HG03469 (cell line): ENCODE measurements around the gene VPS36.
"Not testable (repeated sequence)": the region's sequence is repeated elsewhere in the genome, so short reads cannot be mapped to it uniquely, and the experiment has no call there.

Source experiments
- ATAC-seq: cut with Tn5 transposase; IDR thresholded peaks from one replicate; pipeline ENCODE4 v1.9.1; 2021; ENCODE audit warnings: mild to moderate bottlenecking, moderate library complexity, moderate number of reproducible peaks; ENCODE audit not compliant: unreplicated experiment

Gene VPS36

DNA sequence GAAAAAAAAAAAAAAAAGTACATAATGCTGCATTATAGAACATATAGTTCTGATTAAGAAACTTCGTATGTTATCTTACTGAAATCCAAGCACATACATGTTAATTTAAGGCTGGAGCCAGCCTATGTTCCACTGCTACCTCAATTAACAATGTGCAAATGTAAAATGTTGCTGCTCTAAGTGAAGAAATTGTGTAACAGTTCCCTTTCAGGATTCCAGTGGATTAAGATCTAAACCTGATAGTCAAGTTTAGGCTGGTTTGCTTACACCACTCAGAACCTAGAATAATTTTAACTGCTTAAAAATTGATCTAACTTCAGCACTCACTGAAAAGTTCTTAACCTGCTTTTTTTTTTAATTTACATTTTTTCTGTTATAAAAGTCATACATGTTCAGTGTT lies 4.2 kb downstream of the VPS36 start:
- ATAC-seq: no peak

DNA sequence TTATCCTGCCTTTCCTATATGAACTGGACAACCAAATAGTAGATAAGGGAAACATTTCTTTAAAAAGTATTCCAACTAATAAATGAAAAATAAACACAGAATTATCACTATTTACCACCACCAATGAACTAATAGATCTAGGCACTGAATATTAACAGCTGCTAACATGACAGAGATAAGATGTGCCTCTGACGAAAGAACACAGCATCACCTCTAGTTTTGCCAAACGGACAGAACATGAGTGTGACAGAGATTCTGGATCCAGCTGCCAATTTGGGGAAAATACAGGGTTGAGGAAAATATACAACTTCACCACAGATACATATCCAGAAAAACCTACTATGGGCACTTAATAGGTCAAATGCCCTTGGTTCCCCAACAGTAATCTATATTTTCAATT lies 18.0 kb downstream of the VPS36 start:
- no peak for ATAC-seq

DNA sequence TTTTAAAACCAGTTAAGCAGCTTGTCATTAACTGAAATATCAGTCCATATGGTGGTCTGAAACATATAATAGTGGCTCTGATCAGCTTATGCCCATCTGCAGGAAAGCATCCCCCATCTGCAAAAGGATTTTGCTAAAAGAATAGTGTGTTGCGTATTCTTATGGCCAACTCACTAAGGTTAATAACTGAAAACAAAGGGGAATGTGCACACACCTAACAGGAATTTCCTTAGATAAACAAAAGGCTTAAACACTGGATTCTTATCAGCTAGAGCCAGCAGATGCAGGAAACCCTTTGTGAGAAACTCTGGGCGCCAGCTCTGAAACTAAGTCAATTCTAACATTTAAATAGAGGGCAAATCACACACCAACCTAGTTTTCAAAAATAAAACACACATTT lies 22.1 kb downstream of the VPS36 start:
- ATAC-seq: no peak

DNA sequence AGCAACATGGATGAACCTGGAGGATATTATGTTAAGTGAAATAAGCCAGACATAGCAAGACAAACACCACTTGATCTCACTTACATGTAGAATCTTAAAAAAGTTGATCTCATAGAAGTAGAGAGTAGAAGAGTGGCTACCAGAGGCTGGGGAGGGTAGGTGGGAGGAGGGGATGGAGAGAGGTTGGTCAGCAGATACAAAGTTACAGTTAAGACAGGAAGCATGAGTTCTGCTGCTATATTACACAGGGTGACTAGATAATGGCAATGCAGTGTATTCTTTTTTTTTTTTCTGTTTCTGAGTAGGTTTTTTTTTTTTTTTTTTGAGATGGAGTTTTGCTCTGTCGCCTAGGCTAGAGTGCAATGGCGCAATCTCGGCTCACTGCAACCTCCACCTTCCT lies 29.2 kb downstream of the VPS36 start:
- ATAC-seq: no peak

DNA sequence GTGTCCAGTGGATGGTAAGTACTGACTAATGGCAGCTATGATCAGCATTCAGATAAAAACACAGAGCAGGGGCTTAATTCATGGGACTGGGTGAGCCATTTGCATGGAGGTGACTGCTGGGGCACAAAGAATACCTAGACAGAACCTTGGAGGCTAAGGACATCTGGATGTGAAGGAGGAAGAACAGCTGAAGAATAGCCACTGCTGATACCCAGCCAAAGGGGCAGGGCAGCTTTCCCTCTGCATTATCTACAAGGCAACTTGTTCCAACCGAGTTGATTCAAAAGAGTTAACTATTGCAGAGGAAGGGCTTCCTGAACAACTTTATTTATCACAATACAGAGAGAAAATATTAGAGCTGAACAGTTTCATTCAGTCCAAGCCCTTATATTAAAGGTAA lies 31.4 kb downstream of the VPS36 start:
- ATAC-seq: no peak

DNA sequence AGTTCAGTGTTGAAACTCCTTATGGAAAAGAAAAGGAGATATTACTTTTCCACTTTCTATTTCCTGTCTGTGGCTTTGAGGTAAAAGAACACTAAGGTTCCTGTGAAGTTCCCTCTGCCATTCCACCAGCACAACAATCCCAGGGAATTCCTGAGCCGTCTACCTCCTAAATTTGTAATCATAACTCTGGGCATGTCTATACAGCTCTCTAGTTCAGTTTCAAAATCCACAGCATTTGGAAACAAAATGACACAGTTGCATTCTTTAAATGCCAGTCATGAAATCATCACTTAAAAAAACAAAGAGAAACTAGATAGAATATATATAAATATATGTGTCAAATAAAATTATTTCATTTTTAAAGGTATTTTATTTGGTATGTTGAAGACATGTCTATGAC lies 35.5 kb downstream of the VPS36 start:
- no peak for ATAC-seq

DNA sequence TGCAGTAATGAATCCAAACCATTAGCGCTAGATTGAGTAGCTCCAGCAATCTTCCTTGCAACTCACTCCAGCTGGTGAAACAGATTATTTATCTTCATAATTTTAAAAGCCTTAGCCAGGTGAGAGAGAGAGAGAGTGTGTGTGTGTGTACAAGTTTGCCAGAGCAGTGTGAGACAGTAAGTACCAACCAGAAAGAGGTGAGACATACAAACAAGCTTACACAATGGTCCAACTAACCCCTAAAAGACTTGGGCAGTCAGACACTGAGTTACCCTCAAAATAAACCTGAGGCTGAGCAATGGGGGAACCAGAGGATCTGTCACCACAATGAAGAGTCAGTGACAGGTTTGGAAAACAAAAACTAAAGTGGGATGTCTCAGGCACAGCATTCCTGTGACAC lies 36.4 kb downstream of the VPS36 start:
- ATAC-seq: no peak

DNA sequence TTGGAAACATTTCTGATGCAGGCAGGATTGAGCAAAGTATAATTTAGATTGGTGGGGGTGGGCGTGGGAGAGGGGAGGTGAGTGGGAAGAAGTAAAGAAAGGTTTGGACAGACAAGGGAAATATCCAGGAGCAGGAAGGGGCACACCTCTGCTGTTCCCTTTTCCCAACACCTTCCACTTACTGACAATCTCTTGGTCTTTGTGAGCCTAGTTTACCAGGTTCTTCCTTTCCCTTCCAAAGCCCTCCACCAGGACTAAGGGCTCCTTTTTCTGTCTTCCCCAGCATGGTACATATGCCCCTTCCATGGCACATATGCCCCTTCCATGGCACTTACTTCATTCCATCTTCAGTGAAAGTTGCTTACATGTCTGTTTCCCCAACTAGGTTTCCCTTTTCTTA lies 38.3 kb downstream of the VPS36 start:
- ATAC-seq: no peak

DNA sequence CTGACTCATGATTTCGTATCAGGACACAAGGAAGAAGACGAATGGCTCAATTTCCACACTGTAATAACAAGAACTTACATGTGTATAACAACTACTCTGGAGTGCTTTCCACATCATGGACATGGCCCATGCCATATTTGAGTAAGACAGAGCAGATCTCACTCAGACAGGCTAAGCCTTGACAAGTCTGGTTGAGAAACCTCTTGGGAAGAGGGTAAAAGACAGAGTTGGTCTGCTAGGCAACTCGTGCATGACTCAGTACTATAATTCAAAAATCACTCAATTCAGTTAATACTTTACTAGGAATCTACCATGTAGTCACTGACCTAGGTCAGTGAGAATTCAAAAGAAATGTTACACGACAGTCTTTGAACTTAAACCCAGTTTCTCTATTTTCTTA lies 38.8 kb downstream of the VPS36 start:
- ATAC-seq: peak; percentile 82

DNA sequence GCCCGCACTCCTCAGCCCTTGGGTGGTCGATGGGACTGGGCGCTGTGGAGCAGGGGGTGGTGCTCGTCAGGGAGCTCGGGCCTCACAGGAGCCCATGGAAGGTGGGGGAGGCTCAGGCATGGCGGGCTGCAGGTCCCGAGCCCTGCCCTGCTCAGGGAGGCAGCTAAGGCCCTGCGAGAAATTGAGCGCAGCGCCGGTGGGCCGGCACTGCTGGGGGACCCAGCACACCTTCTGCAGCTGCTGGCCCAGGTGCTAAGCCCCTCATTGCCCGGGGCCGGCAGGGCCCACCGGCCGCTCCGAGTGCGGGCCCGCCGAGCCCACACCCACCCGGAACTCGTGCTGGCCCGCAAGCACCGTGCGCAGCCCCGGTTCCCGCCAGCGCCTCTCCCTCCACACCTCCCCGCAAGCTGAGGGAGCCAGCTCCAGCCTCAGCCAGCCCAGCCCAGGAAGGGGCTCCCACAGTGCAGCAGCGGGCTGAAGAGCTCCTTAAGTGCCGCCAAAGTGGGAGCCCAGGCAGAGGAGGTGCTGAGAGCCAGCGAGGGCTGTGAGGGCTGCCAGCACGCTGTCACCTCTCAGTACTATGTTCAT lies 42.3 kb downstream of the VPS36 start:
- not testable (repeated sequence) for ATAC-seq

DNA sequence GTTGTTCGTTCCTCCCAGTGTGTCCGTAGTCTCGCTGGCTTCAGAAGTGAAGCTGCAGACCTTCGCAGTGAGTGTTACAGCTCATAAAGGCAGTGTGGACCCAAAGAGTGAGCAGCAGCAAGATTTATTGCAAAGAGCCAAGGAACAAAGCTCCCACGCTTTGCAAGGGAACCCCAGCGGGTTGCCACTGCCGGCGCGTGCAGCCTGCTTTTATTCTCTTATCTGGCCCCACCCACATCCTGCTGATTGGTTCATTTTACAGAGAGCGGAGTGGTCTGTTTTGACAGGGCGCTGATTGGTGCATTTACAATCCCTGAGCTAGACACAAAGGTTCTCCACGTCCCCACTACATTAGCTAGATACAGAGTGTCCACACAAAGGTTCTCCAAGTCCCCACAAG lies 43.0 kb downstream of the VPS36 start:
- not testable (repeated sequence) for ATAC-seq

DNA sequence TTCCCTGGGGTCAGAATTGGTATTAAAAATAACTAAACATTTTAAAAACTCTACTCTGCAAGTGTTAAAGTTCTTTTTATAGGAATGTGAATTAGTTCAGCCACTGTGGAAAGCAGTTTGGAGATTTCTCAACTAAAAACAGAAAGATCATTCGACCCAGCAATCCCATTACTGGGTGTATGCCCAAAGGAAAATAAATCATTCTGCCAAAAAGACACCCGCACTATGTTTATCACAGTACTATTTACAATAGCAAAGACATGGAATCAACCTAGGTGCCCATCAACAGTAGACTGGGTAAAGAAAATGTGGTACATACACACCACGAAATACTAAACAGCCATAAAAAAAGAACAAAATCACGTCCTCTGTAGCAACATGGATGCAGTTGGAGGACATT lies 43.8 kb downstream of the VPS36 start:
- ATAC-seq: no peak

DNA sequence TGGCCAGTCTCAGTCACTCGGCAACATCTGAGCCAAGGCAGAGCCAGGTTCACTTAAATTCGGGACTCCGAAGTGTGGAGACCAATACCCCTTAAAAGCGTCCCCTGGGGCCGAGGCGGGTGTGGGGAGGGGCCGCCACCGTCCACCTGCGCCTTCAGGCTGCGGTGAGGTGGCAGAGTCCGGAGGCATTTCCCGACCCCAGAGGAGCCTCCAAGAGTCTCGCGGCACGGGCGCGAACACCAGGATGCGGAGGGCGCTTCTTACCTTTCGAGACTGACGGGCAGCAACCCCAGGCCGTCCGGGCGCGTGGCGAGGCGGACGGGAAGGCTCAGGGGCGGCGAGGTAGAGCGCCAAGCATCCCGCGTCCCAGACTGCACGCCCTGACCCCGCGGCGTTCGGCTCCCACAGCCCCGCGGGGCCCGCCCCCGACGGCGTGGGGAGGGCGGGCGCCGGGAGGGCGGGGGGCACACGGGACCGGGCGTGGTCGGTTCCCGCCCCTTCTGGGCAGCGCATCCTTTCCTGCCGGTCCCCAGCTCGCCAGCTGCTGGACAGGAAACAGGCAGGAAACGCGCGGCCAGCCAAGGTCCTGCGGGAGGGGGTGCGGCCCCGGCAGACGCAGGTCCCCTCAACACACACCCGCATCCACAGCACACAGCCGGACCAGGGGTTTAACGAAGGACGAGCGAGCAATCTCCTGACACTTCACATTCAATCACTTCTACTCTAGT lies 44.5 kb downstream of the VPS36 start, which contains the start of gene THSD1:
THSD1 (minus strand) TSS at position 406 of the 728 bp plus-strand sequence. CDS start 3,572 bp downstream, outside the sequence.
- no peak for ATAC-seq

DNA sequence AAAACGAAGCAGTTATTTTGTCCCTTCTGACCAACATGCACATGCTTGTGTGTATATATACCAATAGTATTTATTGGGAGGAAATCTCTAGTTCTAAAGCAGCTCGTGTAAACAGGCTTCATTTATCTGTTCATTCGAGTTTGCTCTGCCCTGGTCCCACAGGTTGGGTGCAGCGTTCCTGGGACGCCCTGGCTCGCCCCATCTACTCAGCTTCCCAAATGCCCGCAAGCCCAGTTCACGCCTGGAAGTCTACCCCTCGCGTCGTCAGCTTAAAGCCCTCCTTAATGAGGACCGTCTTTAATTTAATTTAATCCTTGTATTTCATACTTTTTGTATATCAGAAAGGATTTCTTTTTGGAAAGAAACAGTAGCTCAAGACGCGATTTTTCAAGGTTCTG lies 45.1 kb downstream of the VPS36 start:
- no peak for ATAC-seq

DNA sequence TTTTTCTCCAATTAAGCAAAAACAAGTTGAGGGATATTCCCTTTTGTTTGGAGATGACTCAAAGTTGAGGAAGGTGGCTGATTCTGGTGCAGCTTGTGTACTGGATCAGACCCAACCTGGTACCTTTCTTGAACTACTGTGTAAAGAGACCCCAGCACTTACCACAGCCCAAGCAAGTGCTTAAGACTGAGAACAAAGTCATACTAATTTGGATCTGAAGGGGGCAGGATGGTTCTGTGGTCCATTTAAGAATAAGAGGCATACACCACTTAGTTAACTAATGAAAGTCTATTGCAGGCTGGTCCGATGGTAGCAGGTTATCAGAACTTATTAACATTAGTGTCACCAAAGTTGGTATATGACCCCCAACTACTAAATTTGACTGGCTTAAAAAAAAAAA lies 50.7 kb downstream of the VPS36 start:
- no peak for ATAC-seq

DNA sequence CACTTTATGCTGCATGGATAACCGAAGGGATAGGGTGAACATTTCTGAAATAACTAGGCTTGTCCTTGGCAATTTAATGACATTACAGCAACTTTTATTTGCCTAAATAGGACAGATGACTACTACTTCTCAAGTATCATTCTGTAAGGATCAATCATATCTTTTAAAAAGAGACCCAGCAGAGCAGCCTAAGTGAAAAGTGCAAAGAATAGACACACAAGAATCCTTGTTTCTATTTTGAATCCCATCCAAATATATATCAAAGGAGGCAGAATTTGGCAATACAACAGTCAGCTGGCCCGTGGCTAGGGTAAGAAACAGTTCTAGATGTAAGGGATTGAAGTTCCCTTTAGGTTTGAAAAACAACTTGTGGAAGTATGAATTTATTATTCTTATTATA lies 51.4 kb downstream of the VPS36 start:
- ATAC-seq: no peak

DNA sequence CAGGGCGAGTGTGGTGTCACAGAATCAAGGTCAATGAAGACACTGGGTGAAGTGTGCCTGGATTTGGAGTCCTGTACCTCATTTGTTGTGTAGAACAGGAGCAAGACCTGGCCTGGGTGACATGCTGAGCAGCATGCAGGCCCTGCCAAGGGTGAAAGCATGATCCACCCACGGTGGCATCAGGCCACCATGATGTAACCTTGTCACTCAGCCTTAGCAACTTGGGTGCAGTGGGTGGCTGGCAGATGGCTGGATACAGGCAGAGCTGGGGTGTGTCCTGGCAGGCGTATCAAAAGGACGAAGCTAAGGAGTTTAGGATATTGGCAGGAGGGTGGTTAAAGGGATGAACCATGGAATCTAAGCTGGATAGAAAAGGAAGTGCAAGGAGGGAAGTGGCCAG lies 54.7 kb downstream of the VPS36 start:
- ATAC-seq: no peak

DNA sequence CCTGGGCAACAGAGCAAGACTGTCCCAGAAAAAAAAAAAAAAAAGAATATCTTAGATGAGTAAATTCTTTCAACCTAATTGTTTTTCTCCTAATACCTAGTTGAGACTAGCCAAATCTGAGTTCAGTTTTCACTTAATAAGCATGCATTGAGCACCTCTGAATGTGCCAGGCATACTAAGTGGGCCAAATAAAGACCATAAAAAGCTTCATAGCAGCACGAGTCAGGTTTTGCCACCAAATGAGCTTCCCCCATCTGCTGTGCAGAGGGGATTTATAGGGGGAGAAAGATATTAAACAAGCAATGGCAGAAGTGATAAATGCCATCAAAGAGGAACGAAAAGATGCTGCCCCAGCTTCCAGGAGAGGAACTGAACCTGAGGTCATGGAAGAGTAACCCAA lies 55.8 kb downstream of the VPS36 start:
- ATAC-seq: no peak

DNA sequence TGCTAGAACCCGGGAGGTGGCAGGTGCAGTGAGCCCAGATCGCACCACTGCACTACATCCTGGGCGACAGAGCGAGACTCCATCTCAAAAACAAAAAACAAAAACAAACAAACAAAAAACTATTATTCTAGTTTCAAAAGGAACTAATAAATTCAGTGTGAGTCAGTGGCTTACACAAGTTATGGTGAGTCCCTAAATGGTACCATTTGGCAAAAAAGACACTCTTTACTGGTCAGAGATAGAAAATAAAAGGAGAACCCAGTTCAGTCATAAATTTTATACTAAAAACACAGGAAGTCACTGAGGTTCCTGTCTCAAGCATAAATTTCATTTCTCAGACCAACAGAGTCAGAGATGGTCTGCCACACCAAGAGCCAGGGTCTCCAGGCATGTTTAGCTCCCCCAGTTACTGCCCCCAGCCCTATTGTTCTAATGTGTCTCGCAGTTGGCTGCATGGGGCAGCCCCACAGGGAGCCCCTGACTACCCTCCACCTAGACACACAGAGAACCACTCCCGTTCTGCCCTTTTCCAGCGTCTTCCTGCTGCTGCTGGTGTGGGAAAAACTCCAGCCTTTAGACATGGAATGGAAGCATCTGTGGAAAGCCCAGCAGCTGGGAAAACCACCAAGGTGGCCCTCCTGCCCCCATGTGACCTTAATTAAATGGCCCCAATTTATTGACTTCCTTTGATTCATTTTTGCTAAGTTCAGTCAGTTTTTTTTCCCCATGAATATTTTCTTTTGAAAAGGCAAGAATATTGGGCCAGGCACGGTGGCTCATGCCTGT lies 56.7 kb downstream of the VPS36 start:
- ATAC-seq: no peak

DNA sequence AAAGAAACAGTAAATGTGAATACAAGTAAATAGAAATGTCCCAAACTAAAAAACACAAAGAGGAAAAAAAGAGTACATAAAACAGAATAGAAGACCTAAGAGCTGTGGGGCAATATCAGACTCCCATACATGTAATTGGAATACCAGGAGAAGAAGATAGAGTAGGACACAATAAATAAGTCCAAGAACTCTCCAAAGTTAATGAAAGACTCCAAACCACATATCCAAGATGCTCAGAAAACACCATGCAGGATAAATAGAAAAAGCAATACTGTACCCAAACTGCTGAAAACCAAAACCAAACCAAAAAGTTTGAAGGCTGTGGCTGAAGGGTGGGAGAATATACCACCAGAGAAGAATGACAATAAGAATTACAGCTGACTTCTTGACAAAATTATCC lies 62.7 kb downstream of the VPS36 start:
- ATAC-seq: no peak

DNA sequence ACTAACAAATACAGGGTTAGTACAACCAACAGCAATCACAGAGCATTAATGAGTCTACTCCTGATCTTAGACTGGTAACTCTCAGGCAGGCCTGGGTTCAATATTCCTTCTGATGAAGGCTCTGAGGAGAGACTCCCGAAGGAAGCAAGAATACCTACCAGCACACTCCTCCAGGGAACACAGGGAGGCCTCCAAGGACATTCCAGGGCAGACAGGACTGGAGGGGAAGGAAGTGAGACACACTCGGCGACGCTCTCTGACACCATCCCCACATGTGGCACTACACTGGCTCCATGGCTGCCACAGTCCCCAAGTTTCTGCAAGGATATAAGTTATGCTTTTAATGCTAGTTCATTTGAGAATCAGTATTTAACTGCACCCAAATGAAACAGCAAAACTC lies 64.6 kb downstream of the VPS36 start:
- no peak for ATAC-seq

DNA sequence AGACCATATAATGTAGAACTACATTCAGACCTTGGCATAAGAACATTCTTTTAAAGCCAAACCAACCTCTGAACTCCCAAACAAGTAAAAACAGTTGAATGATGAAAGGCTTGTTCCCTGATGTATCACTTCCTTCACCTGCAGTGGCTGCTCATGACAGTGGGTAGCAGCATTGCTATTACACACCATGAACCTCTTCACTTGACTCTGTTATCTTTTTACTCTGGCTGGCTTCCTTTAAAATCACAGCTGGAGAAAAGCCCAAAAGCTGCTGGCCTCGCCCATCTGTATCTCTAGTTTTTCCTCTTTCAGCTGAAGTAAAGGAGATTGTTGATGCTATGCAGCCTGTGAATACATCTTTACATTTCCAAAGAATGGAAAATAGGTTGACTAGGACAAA lies 67.1 kb downstream of the VPS36 start:
- ATAC-seq: no peak
